HAP-1 (cell line): ENCODE results near the gene NCOA1.
"Not testable (repeated sequence)": the region's sequence is repeated elsewhere in the genome, so short reads cannot be mapped to it uniquely, and the experiment has no call there.

ENCODE experiments used
- DNase-seq, 2 experiments: peaks; one replicate each; pipeline ENCODE4 v3.0.0-alpha.2; 2016 to 2020; ENCODE audit warnings: low spot score in 2 of 2
- H3K27me3 ChIP-seq: fragments of 250-450 bp; sonication (Bioruptor Pico); 2 replicates; pipeline ENCODE4 v1.5.1; 2020; ENCODE audit warnings: low read depth, mild to moderate bottlenecking, moderate library complexity
- H3K36me3 ChIP-seq: fragments of 250-450 bp; sonication (Bioruptor Pico); replicated peaks from 2 replicates; pipeline ENCODE4 v1.5.1; 2020; ENCODE audit warnings: mild to moderate bottlenecking
- H3K4me1 ChIP-seq: fragments of 250-450 bp; sonication (Bioruptor Pico); 2 replicates; pipeline ENCODE4 v1.5.1; 2020; ENCODE audit warnings: mild to moderate bottlenecking
- H3K4me3 ChIP-seq: fragments of 250-450 bp; sonication (Bioruptor Pico); 2 replicates; pipeline ENCODE4 v1.5.1; 2020; ENCODE audit warnings: mild to moderate bottlenecking, moderate library complexity
- H3K9me3 ChIP-seq: fragments of 250-450 bp; sonication (Bioruptor Pico); 2 replicates; pipeline ENCODE4 v1.5.1; 2020; ENCODE audit warnings: mild to moderate bottlenecking, moderate library complexity
- in situ Hi-C: fragments of 300-500 bp; cut with MboI; formaldehyde crosslinking; loops from 3 replicates; pipeline ENCODE4 v1.14.3; 2020; ENCODE audit warnings: low sequenced_read_pairs, inconsistent platforms, mixed read lengths

NCOA1 gene

DNA sequence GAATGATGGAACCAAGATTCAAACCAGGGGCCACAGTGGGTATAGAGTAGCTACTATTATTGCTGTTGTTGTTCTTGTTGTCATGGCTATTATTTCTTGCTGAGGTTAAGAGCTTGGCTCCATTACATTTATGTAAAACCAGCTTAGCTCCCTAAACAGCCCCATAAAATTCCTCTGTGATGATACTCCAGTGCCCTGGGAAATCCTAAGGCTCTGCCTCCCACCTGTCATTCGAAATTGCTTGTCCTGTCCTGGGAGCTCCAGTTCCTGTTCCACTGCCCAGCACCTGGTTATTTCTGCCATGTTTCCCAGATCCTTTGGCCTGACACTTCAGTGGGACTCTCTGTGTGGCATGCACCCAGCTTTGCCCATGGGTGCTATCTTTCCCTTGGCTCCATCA, 27.8 kb upstream of the NCOA1 start:
- no peak overlapping the region for H3K4me3 ChIP-seq
- H3K36me3 ChIP-seq, result no peaks in the 10 kb centered on the region
- H3K27me3 ChIP-seq, result no peaks in the 10 kb centered on the region
- DNase-seq, result no peak
- in situ Hi-C loops, result no loop called here
- H3K9me3 ChIP-seq, result no peaks in the 10 kb centered on the region
- H3K4me1 ChIP-seq, result no peaks in the 10 kb centered on the region

DNA sequence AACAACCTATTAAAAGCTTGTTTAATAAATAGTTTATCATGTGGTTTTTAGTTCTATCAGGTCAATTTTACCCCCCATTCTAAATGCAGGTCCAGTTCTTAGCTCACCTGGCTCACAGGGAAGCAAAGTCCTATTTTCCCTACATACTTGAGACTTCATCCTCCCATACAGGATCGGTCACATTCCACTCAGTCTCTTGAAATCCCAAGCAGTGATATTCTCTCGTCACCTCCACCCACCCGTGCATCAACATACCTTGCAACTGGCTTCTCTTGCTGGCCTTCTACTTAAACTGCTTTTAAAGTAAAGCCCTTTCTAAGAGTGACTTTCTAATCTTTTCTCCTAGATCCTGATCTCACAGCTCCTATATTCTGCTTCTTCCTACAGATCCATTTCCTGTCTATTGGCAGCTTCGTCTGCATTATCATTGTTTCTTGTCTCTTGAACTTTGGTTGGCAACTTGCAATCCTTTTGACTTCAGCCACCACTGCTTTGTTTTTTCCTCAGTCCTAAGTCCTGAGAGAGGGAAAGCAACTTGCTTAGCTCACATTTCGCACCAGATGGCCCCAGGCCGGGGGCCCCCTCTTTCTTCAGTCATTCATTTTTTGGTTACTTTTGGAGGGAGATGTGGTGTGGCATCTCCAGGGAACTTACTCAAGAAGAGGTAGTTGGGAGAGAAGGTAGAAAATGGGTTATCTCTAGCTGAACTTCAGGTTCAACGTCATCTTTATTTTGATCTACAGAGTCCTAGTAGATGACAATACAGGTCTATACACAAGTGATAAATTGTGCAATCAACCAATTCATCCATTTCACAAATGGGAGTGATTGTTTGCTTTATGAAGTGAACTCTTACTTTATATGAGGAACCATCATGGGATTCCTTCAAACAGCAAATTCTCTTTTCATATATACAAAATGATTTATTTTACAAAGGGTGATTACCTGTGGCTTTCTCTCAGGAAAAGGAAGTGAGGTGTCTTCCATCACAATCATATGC, 23.9 kb upstream of the NCOA1 start:
- Histone ChIP-seq H3K36me3 (no peaks in the 10 kb centered on the region), H3K4me3 (no peak overlapping the region), H3K27me3 (no peaks in the 10 kb centered on the region), H3K9me3 (no peaks in the 10 kb centered on the region), H3K4me1 (no peaks in the 10 kb centered on the region)
- no peak for DNase-seq
- in situ Hi-C loops, result no loop called here

DNA sequence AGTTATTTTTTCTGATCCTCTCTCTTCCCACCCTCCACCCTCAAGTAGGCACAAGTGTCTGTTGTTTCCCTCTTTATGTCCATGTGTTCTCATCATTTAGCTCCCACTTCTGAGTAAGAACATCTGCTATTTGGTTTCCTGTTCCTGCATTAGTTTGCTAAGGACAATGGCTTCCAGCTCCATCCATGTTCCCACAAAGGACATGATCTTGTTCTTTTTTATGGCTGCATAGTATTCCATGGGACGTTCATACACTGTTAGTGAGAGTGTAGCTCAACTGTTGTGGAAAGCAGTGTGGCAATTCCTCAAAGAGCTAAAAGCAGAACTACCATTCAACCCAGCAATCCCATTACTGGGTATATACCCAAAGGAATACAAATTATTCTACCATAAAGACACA, 22.6 kb upstream of the NCOA1 start:
- in situ Hi-C loops, H3K4me3 ChIP-seq, H3K27me3 ChIP-seq: not testable (repeated sequence)

DNA sequence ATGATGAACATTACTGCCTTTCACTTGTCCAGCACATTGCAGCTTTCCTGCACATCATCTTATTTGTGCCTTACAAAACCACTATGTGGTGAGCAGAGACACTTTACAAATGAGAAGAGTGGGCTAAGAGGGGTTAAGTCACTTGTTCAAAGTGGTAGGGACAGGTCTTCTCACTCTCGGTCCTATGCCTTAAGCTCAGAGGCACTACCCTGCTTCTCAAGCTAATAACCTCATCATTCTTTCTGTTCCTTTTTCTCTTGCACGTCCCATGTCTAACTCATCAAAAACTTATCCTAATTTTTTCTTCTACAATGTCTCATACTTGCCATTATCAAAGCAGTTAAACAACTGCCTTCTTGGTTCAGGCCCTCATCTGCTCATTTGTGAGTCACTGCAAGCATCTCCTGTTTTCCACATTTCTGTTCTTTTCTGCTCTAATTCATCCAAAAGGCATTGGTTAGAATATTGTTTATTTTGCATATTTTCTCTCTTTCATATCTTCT, 21.9 kb upstream of the NCOA1 start:
- Histone ChIP-seq H3K4me1 (no peaks in the 10 kb centered on the region; the same call in 1 of the 2 replicates), H3K36me3 (no peaks in the 10 kb centered on the region), H3K4me3 (no peak overlapping the region), H3K27me3 (no peaks in the 10 kb centered on the region), H3K9me3 (no peaks in the 10 kb centered on the region)
- in situ Hi-C loops, result no loop called here
- DNase-seq, result no peak

More for the DNA sequence above, 22.6 kb upstream of the NCOA1 start:
- H3K4me1 ChIP-seq, H3K36me3 ChIP-seq, DNase-seq, H3K9me3 ChIP-seq: not testable (repeated sequence)

DNA sequence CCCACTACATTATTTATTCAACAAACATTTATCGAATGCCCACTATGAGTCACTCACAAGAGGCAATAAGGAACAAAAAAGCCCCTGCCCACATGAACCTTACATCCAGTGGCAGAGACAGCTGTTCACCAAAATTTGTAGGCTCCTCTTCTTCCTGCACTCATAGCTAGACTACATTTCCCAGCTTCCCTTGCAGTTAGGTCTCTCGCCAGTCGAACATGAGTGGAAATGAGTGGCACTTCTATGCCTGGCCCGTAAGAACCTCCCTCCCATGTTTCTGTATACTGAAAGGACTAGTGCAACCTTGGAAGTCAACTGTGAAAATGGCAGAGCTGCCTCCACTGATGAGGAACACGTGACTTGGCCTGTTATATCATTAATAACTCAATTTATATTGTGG, 19.4 kb upstream of the NCOA1 start:
- Histone ChIP-seq H3K9me3 (no peaks in the 10 kb centered on the region), H3K27me3 (no peaks in the 10 kb centered on the region), H3K4me1 (no peaks in the 10 kb centered on the region; the same call in 1 of the 2 replicates), H3K4me3 (no peak overlapping the region), H3K36me3 (no peaks in the 10 kb centered on the region)
- in situ Hi-C loops, result no loop called here
- DNase-seq, result no peak

DNA sequence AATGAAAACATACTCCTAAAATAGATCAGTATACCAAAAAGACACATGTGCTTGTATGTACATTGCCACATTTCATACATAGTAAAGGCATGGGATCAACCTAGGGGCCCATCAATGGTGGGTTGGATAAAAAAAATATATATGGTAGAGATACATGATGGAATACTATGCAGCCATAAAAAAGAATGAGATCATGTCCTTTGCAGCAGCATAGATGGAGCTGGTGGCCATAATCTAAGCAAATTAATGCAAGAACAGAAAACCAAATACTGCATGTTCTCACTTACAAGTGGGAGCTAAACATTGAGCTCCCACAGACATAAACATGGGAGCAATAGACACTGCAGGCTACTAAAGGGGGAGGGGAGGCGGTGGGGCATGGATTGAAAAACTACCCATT, 18.6 kb upstream of the NCOA1 start:
- no peaks in the 10 kb centered on the region; the same call in 1 of the 2 replicates for H3K4me1 ChIP-seq
- in situ Hi-C loops, result no loop called here
- H3K9me3 ChIP-seq, result no peaks in the 10 kb centered on the region
- DNase-seq, result no peak
- no peaks in the 10 kb centered on the region for H3K27me3 ChIP-seq
- H3K36me3 ChIP-seq, result no peaks in the 10 kb centered on the region
- H3K4me3 ChIP-seq, result no peak overlapping the region

DNA sequence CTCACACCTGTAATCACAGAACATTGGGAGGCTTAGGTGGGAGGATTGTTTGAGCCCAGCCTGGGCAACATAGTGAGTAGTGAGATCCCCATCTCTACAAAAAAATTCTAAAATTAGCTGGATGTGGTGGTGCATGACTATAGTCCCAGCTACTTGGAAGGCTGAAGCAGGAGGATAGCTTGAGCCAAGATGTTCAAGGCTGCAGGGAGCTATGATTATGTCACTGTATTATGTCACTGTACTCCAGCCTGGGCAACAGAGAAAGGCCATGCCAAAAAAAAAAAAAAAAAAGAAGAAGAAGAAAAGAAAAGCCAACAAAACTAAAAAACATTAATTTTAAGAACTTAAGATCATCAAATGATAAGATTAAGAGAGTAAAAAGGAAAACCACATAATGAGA, 17.4 kb upstream of the NCOA1 start:
- no peak for DNase-seq
- in situ Hi-C loops, result no loop called here

DNA sequence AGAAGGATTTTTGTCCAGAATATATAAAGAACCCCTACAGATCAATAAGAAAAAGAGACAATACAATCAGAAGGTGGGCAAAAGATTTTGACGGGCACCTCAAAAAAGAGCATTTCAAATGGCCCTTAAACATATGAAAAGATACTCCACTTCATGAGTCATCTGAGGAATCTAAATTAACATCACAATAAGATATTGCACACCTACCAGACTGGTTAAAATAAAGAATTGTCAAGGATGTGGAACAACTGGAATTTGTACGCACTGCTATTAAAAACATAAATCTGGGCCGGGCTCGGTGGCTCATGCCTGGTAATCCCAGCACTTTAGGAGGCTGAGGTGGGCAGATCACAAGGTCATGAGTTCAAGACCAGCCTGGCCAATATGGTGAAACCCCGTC, 17.0 kb upstream of the NCOA1 start:
- Histone ChIP-seq H3K36me3 (no peaks in the 10 kb centered on the region), H3K27me3 (no peaks in the 10 kb centered on the region), H3K9me3 (no peaks in the 10 kb centered on the region), H3K4me1 (no peaks in the 10 kb centered on the region; the same call in 1 of the 2 replicates), H3K4me3 (no peak overlapping the region)
- DNase-seq, result peak; percentile 59 to 82
- in situ Hi-C loops, result no loop called here

More for the DNA sequence above, 17.4 kb upstream of the NCOA1 start:
- Histone ChIP-seq H3K4me1 (no peaks in the 10 kb centered on the region; the same call in 1 of the 2 replicates), H3K4me3 (no peak overlapping the region), H3K36me3 (no peaks in the 10 kb centered on the region), H3K27me3 (no peaks in the 10 kb centered on the region), H3K9me3 (no peaks in the 10 kb centered on the region)

DNA sequence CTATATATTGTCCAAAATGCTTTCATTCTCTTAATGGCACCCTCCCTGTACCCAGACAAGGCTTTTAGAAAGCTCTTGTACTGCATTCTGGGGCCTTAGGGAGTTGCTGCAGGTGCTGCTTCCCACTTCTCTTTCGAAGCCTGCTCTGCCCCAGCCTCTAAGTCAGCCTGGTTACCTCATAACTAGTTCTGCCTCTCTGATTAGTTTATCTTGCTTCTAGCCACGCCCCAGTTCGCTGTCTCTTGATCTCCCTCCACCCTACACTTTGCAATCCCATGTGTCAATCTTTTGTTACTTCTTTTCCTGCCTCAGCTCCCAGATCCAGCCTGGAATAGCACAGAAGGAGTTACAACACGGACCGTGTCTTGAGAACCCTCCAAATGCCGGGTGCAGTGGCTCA, 13.8 kb upstream of the NCOA1 start:
- DNase-seq, result no peak
- Histone ChIP-seq H3K36me3 (no peaks in the 10 kb centered on the region), H3K4me1 (no peaks in the 10 kb centered on the region; the same call in 1 of the 2 replicates), H3K4me3 (no peak overlapping the region), H3K9me3 (peaks cover 3% of the 10 kb centered on the region; the same call in 1 of the 2 replicates), H3K27me3 (no peaks in the 10 kb centered on the region)
- in situ Hi-C loops, result no loop called here

DNA sequence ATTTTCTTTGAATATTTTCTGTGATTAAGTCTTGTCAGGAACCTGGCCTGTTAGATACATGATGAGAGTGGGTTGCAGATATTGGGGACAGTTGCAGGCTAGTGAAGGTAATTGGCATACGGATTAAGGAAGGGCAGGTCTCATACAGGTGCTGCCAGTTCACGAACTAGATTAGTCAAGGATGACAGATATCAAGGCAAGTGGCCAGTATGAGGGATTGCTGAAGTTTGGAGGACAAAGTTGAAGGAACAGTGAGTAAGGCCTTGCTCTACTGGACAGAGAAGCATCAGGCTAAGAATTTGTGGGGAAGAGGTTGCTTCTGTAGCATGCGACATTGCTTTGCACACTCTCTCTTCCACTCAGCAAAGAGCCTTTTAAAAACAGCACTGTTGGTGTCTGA, 12.8 kb upstream of the NCOA1 start:
- Histone ChIP-seq H3K36me3 (no peaks in the 10 kb centered on the region), H3K4me1 (no peaks in the 10 kb centered on the region; the same call in 1 of the 2 replicates), H3K4me3 (no peak overlapping the region), H3K9me3 (peaks cover 3% of the 10 kb centered on the region; the same call in 1 of the 2 replicates), H3K27me3 (no peaks in the 10 kb centered on the region)
- in situ Hi-C loops, result no loop called here
- DNase-seq, result no peak

DNA sequence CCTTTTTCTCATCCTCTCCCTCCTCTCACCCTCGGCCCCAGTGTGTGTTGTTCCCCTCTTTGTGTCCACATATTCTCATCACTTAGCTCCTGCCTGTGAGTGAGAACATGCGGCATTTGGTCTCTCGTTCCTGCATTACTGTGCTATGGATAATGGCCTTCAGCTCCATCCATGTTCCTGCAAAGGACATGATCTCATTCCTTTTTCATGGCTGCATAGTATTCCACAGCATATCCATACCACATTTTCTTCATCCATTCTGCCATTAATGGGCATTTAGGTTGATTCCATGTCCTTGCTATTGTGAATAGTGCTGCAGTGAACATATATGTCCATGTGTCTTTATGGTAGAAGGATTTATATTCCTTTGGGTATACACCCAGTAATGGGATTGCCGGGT, 10.8 kb upstream of the NCOA1 start:
- no peak for DNase-seq
- in situ Hi-C loops, result no loop called here
- H3K4me1 ChIP-seq, result no peaks in the 10 kb centered on the region
- H3K9me3 ChIP-seq, result peaks cover 8% of the 10 kb centered on the region
- H3K27me3 ChIP-seq, result no peaks in the 10 kb centered on the region
- H3K36me3 ChIP-seq, result no peaks in the 10 kb centered on the region
- no peak overlapping the region for H3K4me3 ChIP-seq

DNA sequence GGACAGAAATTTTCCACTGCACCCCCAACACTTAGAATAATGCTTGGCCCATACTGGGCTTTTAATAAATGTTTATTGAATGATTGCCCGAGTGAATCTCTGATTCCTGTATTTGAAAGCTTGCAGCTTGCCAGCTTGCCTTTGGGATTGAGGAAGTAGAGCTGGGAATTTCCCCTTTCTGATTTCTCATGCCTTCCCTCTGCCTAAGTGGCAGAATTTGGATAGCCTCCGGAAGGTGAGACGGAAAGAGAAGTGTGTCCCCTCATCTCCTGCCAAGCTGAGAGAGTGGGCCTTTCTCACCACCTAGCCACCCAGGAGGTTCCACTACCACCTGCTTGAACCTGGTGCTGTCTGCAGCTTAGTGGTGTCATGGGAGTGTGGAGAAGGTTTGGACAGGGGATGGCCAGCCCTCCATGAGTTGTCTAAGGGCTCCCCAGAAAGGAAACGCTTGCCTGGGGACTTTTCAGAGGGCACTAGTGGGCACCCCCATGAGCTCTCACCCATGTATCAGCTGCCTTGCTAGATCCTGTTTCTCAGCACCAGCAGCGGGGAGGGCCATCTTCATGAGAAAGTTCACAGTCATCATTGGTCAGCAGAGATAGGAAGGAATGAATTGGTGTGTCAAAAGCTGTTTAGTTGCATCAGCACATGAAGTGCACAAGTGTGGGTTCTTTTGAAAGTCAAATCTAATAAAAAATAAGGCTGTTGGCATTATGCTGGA, 8.6 kb upstream of the NCOA1 start:
- no peaks in the 10 kb centered on the region for H3K36me3 ChIP-seq
- no peaks in the 10 kb centered on the region for H3K27me3 ChIP-seq
- H3K9me3 ChIP-seq, result peaks cover 8% of the 10 kb centered on the region
- H3K4me1 ChIP-seq, result no peaks in the 10 kb centered on the region
- no peak overlapping the region for H3K4me3 ChIP-seq
- no peak for DNase-seq
- in situ Hi-C loops, result no loop called here

DNA sequence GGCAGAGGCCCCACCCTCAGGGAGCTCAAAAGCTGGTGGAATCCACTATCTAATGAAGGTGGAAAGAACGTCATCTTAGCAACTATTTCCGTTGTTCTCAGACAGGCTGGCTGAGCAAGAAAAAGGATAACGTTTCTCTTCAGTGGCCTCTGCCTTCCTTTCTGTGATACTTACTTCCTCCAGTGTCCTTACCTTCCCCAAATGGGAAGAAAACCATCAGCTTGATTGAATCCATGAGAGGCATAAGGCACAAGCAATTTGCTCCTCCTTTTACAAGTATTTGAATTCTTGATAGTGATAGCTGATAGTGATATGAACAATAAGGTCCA, 8.1 kb upstream of the NCOA1 start:
- H3K4me3 ChIP-seq, result no peak overlapping the region
- DNase-seq, result no peak
- peaks cover 8% of the 10 kb centered on the region for H3K9me3 ChIP-seq
- H3K36me3 ChIP-seq, result no peaks in the 10 kb centered on the region
- no peaks in the 10 kb centered on the region for H3K4me1 ChIP-seq
- no peaks in the 10 kb centered on the region for H3K27me3 ChIP-seq
- in situ Hi-C loops, result no loop called here

DNA sequence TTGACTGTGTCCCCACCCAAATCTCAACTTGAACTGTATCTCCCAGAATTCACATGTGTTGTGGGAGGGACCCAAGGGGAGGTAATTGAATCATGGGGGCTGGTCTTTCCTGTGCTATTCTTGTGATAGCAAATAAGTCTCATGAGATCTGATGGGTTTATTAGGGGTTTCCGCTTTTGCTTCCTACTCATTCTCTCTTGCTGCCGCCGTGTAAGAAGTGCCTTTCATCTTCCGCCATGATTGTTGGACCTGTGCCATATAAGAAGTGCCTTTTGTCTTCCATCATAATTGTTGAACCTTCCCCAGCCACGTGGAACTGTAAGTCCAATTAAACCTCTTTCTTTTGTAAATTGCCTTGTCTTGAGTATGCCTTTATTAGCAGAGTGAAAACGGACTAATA, 6.4 kb upstream of the NCOA1 start:
- H3K4me3 ChIP-seq, in situ Hi-C loops, H3K9me3 ChIP-seq, H3K27me3 ChIP-seq, DNase-seq, H3K36me3 ChIP-seq, H3K4me1 ChIP-seq: not testable (repeated sequence)
